Karpas-422 (cell line): Measurements from ENCODE around the gene DPYSL3. TPM values are rescaled to one million over a fixed set of nuclear protein-coding genes. Genes with fewer than 3 reads are reported as not detected.

Experiments used
- DNase-seq: peaks from one replicate; pipeline ENCODE4 v3.0.0-alpha.2; 2015
- H2AFZ ChIP-seq: fragments of 200-600 bp; sonication (generic); 2 replicates; pipeline ENCODE4 v1.6.1; 2014; ENCODE audit warnings: antibody characterized with exemption, low read length, mixed read lengths
- H3K27ac ChIP-seq: fragments of 200-600 bp; sonication (generic); 2 replicates; pipeline ENCODE4 v1.5.1; 2014; ENCODE audit warnings: mild to moderate bottlenecking, low read length, moderate library complexity
- H3K27me3 ChIP-seq: fragments of 200-600 bp; sonication (generic); 2 replicates; pipeline ENCODE4 v1.6.1; 2014; ENCODE audit warnings: low read length, mixed read lengths
- H3K36me3 ChIP-seq: fragments of 200-600 bp; sonication (generic); 2 replicates; pipeline ENCODE4 v1.6.1; 2014; ENCODE audit warnings: low read length, mixed read lengths; ENCODE audit not compliant: insufficient read depth
- H3K4me1 ChIP-seq: fragments of 200-600 bp; sonication (generic); 2 replicates; pipeline ENCODE4 v1.6.1; 2014; ENCODE audit warnings: mild to moderate bottlenecking, low read length, mixed read lengths
- H3K4me2 ChIP-seq: fragments of 200-600 bp; sonication (generic); 2 replicates; pipeline ENCODE4 v1.6.1; 2014; ENCODE audit warnings: low read length, low read depth, mild to moderate bottlenecking; ENCODE audit not compliant: poor library complexity, severe bottlenecking
- H3K4me3 ChIP-seq: fragments of 200-600 bp; sonication (generic); 2 replicates; pipeline ENCODE4 v1.5.1; 2014; ENCODE audit warnings: mild to moderate bottlenecking, antibody characterized with exemption, low read length, mixed read lengths
- H3K79me2 ChIP-seq: fragments of 200-600 bp; sonication (generic); 2 replicates; pipeline ENCODE4 v1.6.1; 2014; ENCODE audit warnings: mild to moderate bottlenecking, low read length, mixed read lengths
- H3K9ac ChIP-seq: fragments of 200-600 bp; sonication (generic); 2 replicates; pipeline ENCODE4 v1.6.0; 2014; ENCODE audit warnings: low read length
- H3K9me2 ChIP-seq: fragments of 200-600 bp; sonication (generic), shearing (Covaris generic); replicated peaks from 2 replicates; pipeline ENCODE4 v1.6.0; 2014; ENCODE audit warnings: mild to moderate bottlenecking, low read length, moderate library complexity; ENCODE audit not compliant: insufficient read depth
- H3K9me3 ChIP-seq: fragments of 300-700, 200-600 bp; sonication (generic); 2 replicates; pipeline ENCODE4 v1.6.1; 2014; ENCODE audit warnings: low read length, mixed read lengths
- H4K20me1 ChIP-seq: fragments of 200-600 bp; sonication (generic); 2 replicates; pipeline ENCODE4 v1.6.1; 2014; ENCODE audit warnings: mild to moderate bottlenecking, antibody characterized with exemption, low read length, low read depth; ENCODE audit not compliant: insufficient read depth
- small RNA-seq: library from RNA; depleted of rRNA; stranded (forward); fragments of <200 nt; gene quantifications from one replicate; pipeline ENCODE3, GENCODE V24; 2014
- total RNA-seq: library from RNA; depleted of rRNA; stranded (reverse); fragments of >200 nt; shearing (Covaris generic); gene quantifications from 2 replicates; pipeline ENCODE4 v1.2.3, GENCODE V29; 2014; ENCODE audit warnings: low replicate concordance

The DPYSL3 gene
- total RNA-seq, 1 experiment from 2014 or later, result not detected

GRCh38 chr5:147344861-147345260 is 165.0 kb downstream of the DPYSL3 start:
- H2AFZ ChIP-seq, result no peak overlapping the region
- no peaks in the 10 kb centered on the region for H3K9me3 ChIP-seq

GRCh38 chr5:147341345-147341744 is 168.5 kb downstream of the DPYSL3 start:
- Histone ChIP-seq H3K79me2 (no peaks in the 10 kb centered on the region), H2AFZ (no peak overlapping the region), H3K4me1 (no peaks in the 10 kb centered on the region), H3K9me3 (no peaks in the 10 kb centered on the region), H4K20me1 (no peaks in the 10 kb centered on the region), H3K9me2 (no peaks in the 10 kb centered on the region), H3K4me3 (no peak overlapping the region), H3K36me3 (no peaks in the 10 kb centered on the region), H3K9ac (no peak overlapping the region), H3K27ac (no peak overlapping the region), H3K27me3 (no peaks in the 10 kb centered on the region), H3K4me2 (no peak overlapping the region)
- no peak for DNase-seq

More at GRCh38 chr5:147344861-147345260, 165.0 kb downstream of the DPYSL3 start:
- Histone ChIP-seq H3K36me3 (no peaks in the 10 kb centered on the region), H3K27me3 (no peaks in the 10 kb centered on the region), H3K4me3 (no peak overlapping the region), H4K20me1 (no peaks in the 10 kb centered on the region), H3K9me2 (no peaks in the 10 kb centered on the region), H3K9ac (no peak overlapping the region), H3K27ac (no peak overlapping the region), H3K4me1 (no peaks in the 10 kb centered on the region), H3K4me2 (no peak overlapping the region), H3K79me2 (no peaks in the 10 kb centered on the region)
- DNase-seq, result no peak

GRCh38 chr5:147340941-147341340 is 168.9 kb downstream of the DPYSL3 start:
- Histone ChIP-seq H3K4me2 (no peak overlapping the region), H4K20me1 (no peaks in the 10 kb centered on the region), H3K9ac (no peak overlapping the region), H2AFZ (no peak overlapping the region), H3K4me1 (no peaks in the 10 kb centered on the region), H3K27ac (no peak overlapping the region), H3K9me3 (no peaks in the 10 kb centered on the region), H3K27me3 (no peaks in the 10 kb centered on the region), H3K36me3 (no peaks in the 10 kb centered on the region), H3K79me2 (no peaks in the 10 kb centered on the region), H3K9me2 (no peaks in the 10 kb centered on the region), H3K4me3 (no peak overlapping the region)
- DNase-seq, result no peak

Small RNA genes within 50 kb of the gene (small RNA-seq; reads per million reads assigned to genes)
- gene AC011373.1, result not detected
